ENCODE results near the gene DHCR24.
A peak's percentile ranks its signal among the peaks of the same experiment; 100 is the strongest.

Gene DHCR24

DNA sequence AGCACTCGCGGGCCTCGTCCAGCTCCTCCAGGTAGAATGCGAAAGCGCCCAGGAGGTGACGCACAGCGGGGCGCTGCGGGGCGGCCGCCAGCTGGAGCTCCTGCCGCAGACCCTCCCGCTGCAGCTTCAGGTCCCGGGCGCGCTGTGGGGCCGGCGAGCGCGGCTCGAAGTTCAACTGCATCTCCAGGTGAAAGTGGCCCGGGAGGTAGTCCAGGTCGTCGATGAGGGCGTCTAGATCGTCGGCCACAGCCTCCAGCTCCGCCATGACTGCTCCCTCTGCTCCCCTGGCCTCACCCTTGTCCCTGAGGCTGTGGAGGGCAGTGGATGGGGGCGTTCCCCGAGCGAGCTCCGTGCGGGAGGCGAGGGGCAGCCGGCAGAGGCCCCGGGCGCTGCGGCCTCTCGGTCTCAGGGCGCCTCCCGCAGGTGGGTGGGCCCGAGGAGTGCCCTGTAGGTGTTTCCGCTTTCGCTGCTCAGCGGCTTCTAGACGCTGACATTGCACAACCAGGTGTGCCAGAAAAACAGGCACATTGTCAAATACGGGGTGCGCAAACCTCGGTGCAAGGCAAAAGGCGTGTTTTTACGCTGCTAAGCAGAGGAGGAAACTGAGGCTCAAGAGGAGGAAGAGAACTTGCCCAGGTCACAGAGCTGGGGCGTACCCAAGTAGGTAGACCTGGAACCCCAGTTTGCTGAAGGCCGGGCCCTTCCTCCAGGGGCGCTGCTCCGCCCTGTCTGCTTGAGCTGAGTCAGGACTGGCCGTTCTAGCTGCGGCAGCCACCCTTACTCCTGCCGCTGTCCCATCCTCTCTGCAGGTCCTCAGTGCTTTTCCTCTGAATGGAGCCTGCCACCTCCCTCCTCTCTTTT lies 85.9 kb downstream of the DHCR24 start, which contains the start of gene TTC22:
TTC22 (minus strand) TSS at position 425 of the 861 bp plus-strand sequence; CDS start at position 265, 160 bp downstream.
- DNase-seq (ENCODE audit: low read depth) = peak; percentile 51

DNA sequence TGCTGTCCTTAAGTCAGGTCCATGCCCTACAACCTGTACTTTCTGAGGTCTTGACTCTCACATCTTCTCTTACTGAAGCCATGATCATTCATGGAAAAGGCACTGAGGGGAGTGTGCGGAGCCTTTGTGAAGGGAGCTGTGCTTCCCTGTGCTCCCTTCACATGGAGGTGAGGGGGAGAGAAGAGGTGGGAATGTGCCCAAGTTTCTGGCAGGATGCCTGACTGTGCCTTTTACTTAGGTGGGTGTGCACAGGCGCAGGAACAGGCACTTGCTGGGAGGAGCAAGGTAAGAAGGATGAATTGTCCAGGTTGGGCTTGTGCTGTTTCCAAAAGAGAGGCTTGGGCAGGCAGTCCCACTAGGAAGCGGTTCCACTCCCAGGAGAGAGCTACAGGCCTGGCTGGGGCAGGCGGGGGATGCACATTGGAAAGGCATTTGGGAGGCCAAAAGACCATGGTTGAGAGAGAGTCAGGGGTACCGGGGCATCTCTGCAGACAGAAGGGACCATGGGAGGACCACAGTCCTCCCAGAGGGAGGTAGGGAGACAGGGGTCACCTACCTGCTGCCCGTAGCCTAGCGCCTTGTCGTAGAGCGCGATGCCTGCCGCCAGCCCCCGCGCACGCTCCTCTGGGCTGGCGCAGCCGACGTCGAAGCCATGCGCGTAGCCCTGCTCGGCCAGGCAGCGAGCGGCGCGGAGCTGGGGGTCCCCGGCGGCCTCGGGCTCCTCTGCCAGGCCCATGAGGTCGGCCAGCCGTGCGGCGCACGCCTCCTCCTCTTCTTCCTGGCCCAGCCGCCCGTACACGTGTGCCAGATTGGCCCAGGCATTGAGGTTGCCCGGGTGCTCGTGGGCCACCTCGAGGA lies 86.7 kb downstream of the DHCR24 start:
- DNase-seq (ENCODE audit: low read depth) = no peak

All from stimulated activated CD8-positive, alpha-beta memory T cell treated with anti-CD3 and anti-CD28 coated beads, Interleukin-15, amount 100 ng/mL, for 1 hour (primary cell).